HEK293T (cell line): ENCODE measurements around the gene ROBO3.

Experiments used
- FOXK2 ChIP-seq: fragments of 450-650 bp; IDR thresholded peaks from 2 replicates; pipeline ENCODE4 v1.6.1; 2016; ENCODE audit warnings: mild to moderate bottlenecking
- HDGF ChIP-seq: fragments of 450-650 bp; IDR thresholded peaks from 2 replicates; pipeline ENCODE4 v1.6.1; 2017; ENCODE audit warnings: antibody characterized with exemption, borderline replicate concordance
- LEF1 ChIP-seq: fragments of 450-650 bp; IDR thresholded peaks from 2 replicates; pipeline ENCODE4 v1.6.1; 2017; ENCODE audit warnings: mild to moderate bottlenecking, borderline replicate concordance
- SP1 ChIP-seq: fragments of 450-650 bp; IDR thresholded peaks from 2 replicates; pipeline ENCODE4 v1.6.1; 2017
- ZNF384 ChIP-seq: fragments of 450-650 bp; IDR thresholded peaks from 2 replicates; pipeline ENCODE4 v1.6.1; 2016
- TF ChIP-seq, protein P1 (sequence below): fragments of 450-650 bp; IDR thresholded peaks from 2 replicates; pipeline ENCODE4 v1.6.1; 2016

- TF ChIP-seq, protein P1, sequence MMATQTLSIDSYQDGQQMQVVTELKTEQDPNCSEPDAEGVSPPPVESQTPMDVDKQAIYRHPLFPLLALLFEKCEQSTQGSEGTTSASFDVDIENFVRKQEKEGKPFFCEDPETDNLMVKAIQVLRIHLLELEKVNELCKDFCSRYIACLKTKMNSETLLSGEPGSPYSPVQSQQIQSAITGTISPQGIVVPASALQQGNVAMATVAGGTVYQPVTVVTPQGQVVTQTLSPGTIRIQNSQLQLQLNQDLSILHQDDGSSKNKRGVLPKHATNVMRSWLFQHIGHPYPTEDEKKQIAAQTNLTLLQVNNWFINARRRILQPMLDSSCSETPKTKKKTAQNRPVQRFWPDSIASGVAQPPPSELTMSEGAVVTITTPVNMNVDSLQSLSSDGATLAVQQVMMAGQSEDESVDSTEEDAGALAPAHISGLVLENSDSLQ = no peak
- TF ChIP-seq FOXK2 (no peak), ZNF384 (no peak), SP1 (no peak), HDGF (no peak), LEF1 (no peak)
These were observed 57.6 kb downstream of the ROBO3 start for GRCh38 chr11:124922831-124923230.
